ENCODE results near the gene RELN. TPM values are rescaled to one million over a fixed set of nuclear protein-coding genes. Genes with fewer than 3 reads are reported as not detected.

RELN gene
- total RNA-seq, 1 experiment from 2014 or later: 8.0 TPM

DNA sequence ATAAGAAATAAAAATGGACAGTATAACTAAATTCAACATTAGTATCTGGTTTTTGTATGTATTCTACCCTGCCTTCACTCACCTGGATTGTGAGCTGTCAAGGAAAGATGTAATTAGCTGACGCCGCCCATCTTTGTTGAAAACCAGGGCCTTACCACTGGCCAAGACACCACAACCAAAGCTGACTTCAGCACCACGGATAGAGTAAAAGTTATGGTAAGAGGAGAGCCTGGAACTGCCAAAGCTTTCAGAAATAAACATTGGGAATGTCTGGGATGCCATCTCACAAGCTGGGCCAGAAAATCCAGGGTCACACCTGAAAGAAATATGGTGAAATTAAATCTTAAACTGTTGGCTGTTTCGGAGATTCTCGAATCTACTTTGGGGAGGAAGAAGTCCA lies 353.3 kb downstream of the RELN start:
- Histone ChIP-seq H3K4me2 (ENCODE audit: low read length) (peak overlapping the region; percentile 50), H3K36me3 (ENCODE audit: low read depth, low read length) (no peaks in the 10 kb centered on the region), H2AFZ (ENCODE audit: low read length) (no peak overlapping the region), H3K27ac (ENCODE audit: low read length) (peak overlapping the region; percentile 97), H3K9me2 (replicated peaks; ENCODE audit: low read length) (no peaks in the 10 kb centered on the region), H4K20me1 (ENCODE audit: low read length) (no peaks in the 10 kb centered on the region), H3K4me3 (ENCODE audit: low read length) (no peak overlapping the region), H3K9me3 (ENCODE audit: low read length) (no peaks in the 10 kb centered on the region), H3F3A (ENCODE audit: low read length, unreplicated experiment) (no peaks in the 10 kb centered on the region), H3K9ac (ENCODE audit: low read length) (peak overlapping the region; percentile 28), H3K4me1 (ENCODE audit: insufficient read depth, low read length) (peaks cover 71% of the 10 kb centered on the region), H3K27me3 (ENCODE audit: low read length) (no peaks in the 10 kb centered on the region), H3K79me2 (ENCODE audit: low read length) (no peaks in the 10 kb centered on the region)
- intact Hi-C loops (cut with micrococcal nuclease): loop anchor here (2.0 to 5.0 kb wide), 2 partner anchors 25 to 64 kb away; no protein-coding TSS in a partner anchor
- DNase-seq: peak; percentile 43
- POLR2A ChIA-PET (ENCODE audit: unreplicated experiment): no interaction called here
- CTCF ChIA-PET: no interaction called here
- BruUV-seq (replicated peaks): no TSS peak
- TF ChIP-seq EZH2 (IDR thresholded peaks at IDR 0.05; ENCODE audit: low read length, unreplicated experiment) (no peak), EZH2phosphoT487 (IDR thresholded peaks at IDR 0.05; ENCODE audit: borderline replicate concordance, low read length) (no peak)
- TF ChIP-seq, protein P1, sequence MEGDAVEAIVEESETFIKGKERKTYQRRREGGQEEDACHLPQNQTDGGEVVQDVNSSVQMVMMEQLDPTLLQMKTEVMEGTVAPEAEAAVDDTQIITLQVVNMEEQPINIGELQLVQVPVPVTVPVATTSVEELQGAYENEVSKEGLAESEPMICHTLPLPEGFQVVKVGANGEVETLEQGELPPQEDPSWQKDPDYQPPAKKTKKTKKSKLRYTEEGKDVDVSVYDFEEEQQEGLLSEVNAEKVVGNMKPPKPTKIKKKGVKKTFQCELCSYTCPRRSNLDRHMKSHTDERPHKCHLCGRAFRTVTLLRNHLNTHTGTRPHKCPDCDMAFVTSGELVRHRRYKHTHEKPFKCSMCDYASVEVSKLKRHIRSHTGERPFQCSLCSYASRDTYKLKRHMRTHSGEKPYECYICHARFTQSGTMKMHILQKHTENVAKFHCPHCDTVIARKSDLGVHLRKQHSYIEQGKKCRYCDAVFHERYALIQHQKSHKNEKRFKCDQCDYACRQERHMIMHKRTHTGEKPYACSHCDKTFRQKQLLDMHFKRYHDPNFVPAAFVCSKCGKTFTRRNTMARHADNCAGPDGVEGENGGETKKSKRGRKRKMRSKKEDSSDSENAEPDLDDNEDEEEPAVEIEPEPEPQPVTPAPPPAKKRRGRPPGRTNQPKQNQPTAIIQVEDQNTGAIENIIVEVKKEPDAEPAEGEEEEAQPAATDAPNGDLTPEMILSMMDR (conservative IDR thresholded peaks at IDR 0.05; ENCODE audit: low read depth, low read length): no peak
- no peak for ATAC-seq

DNA sequence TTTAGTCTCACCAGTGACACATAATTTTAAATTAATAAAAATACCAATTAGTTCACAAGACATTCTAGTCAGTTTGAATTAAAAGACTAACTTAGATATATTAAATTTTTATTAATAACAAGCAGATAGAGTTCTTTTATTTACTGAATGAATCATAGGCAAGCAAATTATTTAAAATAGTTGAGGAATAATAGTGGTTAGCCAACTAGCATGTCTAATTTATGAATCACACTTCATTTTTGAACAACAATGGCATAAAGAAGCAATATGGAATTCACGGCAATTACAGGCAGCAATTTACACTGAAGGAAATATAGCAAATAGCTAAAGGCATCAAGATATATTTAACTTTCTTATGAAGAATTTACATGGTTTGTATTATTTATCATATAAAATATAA lies 356.5 kb downstream of the RELN start:
- H4K20me1 ChIP-seq (ENCODE audit: low read length): no peaks in the 10 kb centered on the region
- H3K9me3 ChIP-seq (ENCODE audit: low read length): no peaks in the 10 kb centered on the region
- intact Hi-C loops (cut with micrococcal nuclease): loop anchor here (2.0 kb wide), 2 partner anchors 40 to 186 kb away; partner anchors contain the start of gene SLC26A5
- ATAC-seq (peak; percentile 26), DNase-seq (peak; percentile 76)
- ChIA-PET CTCF (interaction anchor here (0.6 kb wide), 1 partner anchor 39 kb away, joined by 3 read pairs; no protein-coding TSS in a partner anchor), POLR2A (ENCODE audit: unreplicated experiment) (interaction anchor here (0.7 kb wide), 1 partner anchor 165 kb away, joined by 4 read pairs; no protein-coding TSS in a partner anchor)
- BruUV-seq (replicated peaks): no TSS peak
- H3K27me3 ChIP-seq (ENCODE audit: low read length): no peaks in the 10 kb centered on the region
- no peaks in the 10 kb centered on the region for H3K79me2 ChIP-seq (ENCODE audit: low read length)
- H3K36me3 ChIP-seq (ENCODE audit: low read depth, low read length): 0 out of 2 replicates have a peak, but pooled peaks cover 3% of the 10 kb centered on the region
- peak overlapping the region; percentile 50 for H3K4me2 ChIP-seq (ENCODE audit: low read length)
- peak overlapping the region; percentile 37; the same call in 1 of the 2 replicates for H3K9ac ChIP-seq (ENCODE audit: low read length)
- peak overlapping the region; percentile 71 for H3K27ac ChIP-seq (ENCODE audit: low read length)
- no peak overlapping the region for H3K4me3 ChIP-seq (ENCODE audit: low read length)
- H3K4me1 ChIP-seq (ENCODE audit: insufficient read depth, low read length): peaks cover 51% of the 10 kb centered on the region
- H2AFZ ChIP-seq (ENCODE audit: low read length): no peak overlapping the region
- no peaks in the 10 kb centered on the region for H3F3A ChIP-seq (ENCODE audit: low read length, unreplicated experiment)
- no peaks in the 10 kb centered on the region for H3K9me2 ChIP-seq (replicated peaks; ENCODE audit: low read length)
- TF ChIP-seq EZH2 (IDR thresholded peaks at IDR 0.05; ENCODE audit: low read length, unreplicated experiment) (no peak), EZH2phosphoT487 (IDR thresholded peaks at IDR 0.05; ENCODE audit: borderline replicate concordance, low read length) (no peak)
- TF ChIP-seq, protein P1 (conservative IDR thresholded peaks at IDR 0.05; ENCODE audit: low read depth, low read length): no peak

DNA sequence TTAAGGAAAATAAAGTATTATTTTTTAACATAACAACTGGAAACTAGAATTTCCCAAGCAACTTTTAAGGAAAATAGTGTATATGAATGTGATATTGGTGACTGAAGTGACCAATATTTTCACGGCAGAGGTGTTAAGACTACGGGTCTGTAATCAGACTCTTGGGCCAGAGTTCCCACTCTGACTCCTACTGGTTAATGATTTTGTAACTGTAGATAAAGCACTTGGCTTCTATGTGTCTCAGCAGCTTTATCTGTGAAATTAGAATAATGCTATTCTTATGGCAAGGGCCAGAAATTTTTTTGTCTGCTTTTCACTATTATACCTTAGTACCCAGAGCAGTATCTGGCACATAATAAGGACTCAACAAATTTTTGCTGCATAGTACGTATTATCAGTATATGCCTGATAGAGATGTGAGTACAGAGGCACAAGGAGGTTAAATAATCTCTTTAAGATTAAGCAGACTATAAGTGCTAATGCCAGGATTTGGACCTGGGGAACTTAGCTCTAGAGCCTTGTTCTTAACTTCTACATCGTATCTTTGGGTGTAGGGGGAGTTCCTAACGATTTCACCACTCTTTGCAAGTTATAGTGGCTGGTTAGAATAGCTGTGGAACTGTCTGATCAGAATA lies 357.3 kb downstream of the RELN start:
- TF ChIP-seq EZH2 (IDR thresholded peaks at IDR 0.05; ENCODE audit: low read length, unreplicated experiment): no peak
- no peak for TF ChIP-seq EZH2phosphoT487 (IDR thresholded peaks at IDR 0.05; ENCODE audit: borderline replicate concordance, low read length)
- TF ChIP-seq, protein P1 (conservative IDR thresholded peaks at IDR 0.05; ENCODE audit: low read depth, low read length): no peak
- intact Hi-C loops (cut with micrococcal nuclease): loop anchor here (2.0 kb wide), 2 partner anchors 39 to 185 kb away; partner anchors contain the start of gene SLC26A5
- Histone ChIP-seq H3K9ac (ENCODE audit: low read length) (peak overlapping the region; percentile 37; the same call in 1 of the 2 replicates), H4K20me1 (ENCODE audit: low read length) (no peaks in the 10 kb centered on the region), H3K27me3 (ENCODE audit: low read length) (no peaks in the 10 kb centered on the region), H3K9me3 (ENCODE audit: low read length) (no peaks in the 10 kb centered on the region), H3K36me3 (ENCODE audit: low read depth, low read length) (0 out of 2 replicates have a peak, but pooled peaks cover 3% of the 10 kb centered on the region), H3K4me3 (ENCODE audit: low read length) (no peak overlapping the region), H3K4me1 (ENCODE audit: insufficient read depth, low read length) (peaks cover 43% of the 10 kb centered on the region), H3K4me2 (ENCODE audit: low read length) (peak overlapping the region; percentile 50), H3K9me2 (replicated peaks; ENCODE audit: low read length) (no peaks in the 10 kb centered on the region), H3F3A (ENCODE audit: low read length, unreplicated experiment) (no peaks in the 10 kb centered on the region), H3K27ac (ENCODE audit: low read length) (peak overlapping the region; percentile 63), H2AFZ (ENCODE audit: low read length) (no peak overlapping the region), H3K79me2 (ENCODE audit: low read length) (no peaks in the 10 kb centered on the region)
- CTCF ChIA-PET: no interaction called here
- BruUV-seq (replicated peaks): no TSS peak
- DNase-seq (no peak), ATAC-seq (no peak)
- POLR2A ChIA-PET (ENCODE audit: unreplicated experiment): no interaction called here
